Activated B cell treated with CpG ODN at 0.5 μM for 24 hours (primary cell): ENCODE results near the gene HPN. TPM values are rescaled to one million over a fixed set of nuclear protein-coding genes. Genes with fewer than 3 reads are reported as not detected.

ENCODE experiments used
- ATAC-seq: fragments of 200-7000 bp; cut with Tn5 transposase; one replicate; pipeline ENCODE4 v1.10.0; 2021; ENCODE audit warnings: low read depth, mild to moderate bottlenecking, moderate library complexity
- CTCF ChIA-PET: fragments of 350-600 bp; sonication (Branson Sonifier 250); formaldehyde crosslinking; loops from one replicate; lab custom pipeline; 2021; ENCODE audit warnings: antibody characterized with exemption; lab: Charles Lee
- POLR2A ChIA-PET: fragments of 350-600 bp; sonication (Branson Sonifier 250); formaldehyde crosslinking; loops from one replicate; lab custom pipeline; 2021; ENCODE audit warnings: antibody characterized with exemption; lab: Charles Lee
- DNase-seq: peaks from one replicate; pipeline ENCODE4 v3.0.0; 2022
- H3K27ac Mint-ChIP-seq: one replicate; pipeline ENCODE4 v1.8.0; 2020; ENCODE audit warnings: mixed read lengths
- H3K27me3 Mint-ChIP-seq: one replicate; pipeline ENCODE4 v1.8.0; 2021; ENCODE audit warnings: mixed read lengths
- H3K36me3 Mint-ChIP-seq: one replicate; pipeline ENCODE4 v1.8.0; 2021; ENCODE audit warnings: low read depth, mixed read lengths
- H3K4me1 Mint-ChIP-seq: one replicate; pipeline ENCODE4 v1.8.0; 2021; ENCODE audit warnings: mixed read lengths
- H3K4me3 Mint-ChIP-seq: one replicate; pipeline ENCODE4 v1.8.0; 2020; ENCODE audit warnings: mild to moderate bottlenecking, mixed read lengths
- H3K9me3 Mint-ChIP-seq: one replicate; pipeline ENCODE4 v1.8.0; 2020; ENCODE audit warnings: mixed read lengths
- intact Hi-C: fragments of 100-400 bp; cut with micrococcal nuclease; formaldehyde crosslinking; loops from one replicate; pipeline ENCODE4 v1.15.1; 2024
- total RNA-seq: library from RNA; stranded (reverse); gene quantifications from 2 replicates; pipeline ENCODE4 v1.2.3, GENCODE V29; 2022
- TF ChIP-seq, protein P1 (sequence below): fragments of 200-600 bp; IDR thresholded peaks from one replicate; pipeline ENCODE4 v1.8.0; 2022; ENCODE audit warnings: antibody characterized with exemption, mild to moderate bottlenecking

Gene HPN
- total RNA-seq, 1 donor from 2014 or later, result not detected

DNA sequence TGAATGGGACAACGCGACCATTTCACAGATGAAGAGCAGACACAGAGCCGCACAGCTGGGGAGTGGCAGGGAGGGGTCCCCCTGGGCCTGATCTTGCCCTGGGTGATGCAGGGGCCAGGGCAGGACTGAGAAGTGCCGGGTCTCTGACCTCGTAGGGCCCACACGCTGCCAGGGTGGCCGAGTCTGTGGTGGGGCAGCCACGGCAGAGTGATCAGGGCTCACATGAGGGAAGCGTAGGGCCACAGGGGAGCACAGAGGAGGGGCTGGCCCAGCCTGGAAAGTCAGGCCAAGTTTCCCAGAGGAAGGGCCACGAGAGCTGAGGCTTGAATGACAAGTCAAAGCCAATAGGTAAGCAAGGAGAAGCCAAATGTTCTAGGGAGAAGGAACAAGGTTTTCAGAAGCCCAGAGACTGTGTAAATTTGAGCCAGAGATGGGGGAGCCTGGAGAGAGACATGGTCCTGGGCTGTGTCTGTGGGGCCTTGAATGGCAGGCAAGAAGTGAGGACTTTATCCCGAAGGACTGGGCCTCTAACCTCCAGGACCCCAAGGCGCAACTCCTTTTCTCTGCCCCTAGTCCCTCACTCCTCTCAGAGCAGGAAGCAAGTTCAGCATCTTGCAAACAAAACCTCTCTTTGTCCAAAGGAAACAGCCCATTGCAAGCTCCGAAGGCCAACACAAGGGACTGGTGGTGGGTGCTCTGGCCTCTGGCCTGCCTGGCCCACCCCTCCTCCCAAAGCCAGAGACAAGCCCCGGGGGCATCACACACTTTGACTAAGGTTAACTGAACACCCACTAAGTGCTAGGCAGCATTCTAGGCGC lies 42.4 kb downstream of the HPN start:
- CTCF ChIA-PET, result interaction anchor here (1.6 kb wide), 1 partner anchor 17 kb away, joined by 7 read pairs; no protein-coding TSS in a partner anchor
- H3K36me3 Mint-ChIP-seq, result no peaks in the 10 kb centered on the region
- TF ChIP-seq, protein P1, sequence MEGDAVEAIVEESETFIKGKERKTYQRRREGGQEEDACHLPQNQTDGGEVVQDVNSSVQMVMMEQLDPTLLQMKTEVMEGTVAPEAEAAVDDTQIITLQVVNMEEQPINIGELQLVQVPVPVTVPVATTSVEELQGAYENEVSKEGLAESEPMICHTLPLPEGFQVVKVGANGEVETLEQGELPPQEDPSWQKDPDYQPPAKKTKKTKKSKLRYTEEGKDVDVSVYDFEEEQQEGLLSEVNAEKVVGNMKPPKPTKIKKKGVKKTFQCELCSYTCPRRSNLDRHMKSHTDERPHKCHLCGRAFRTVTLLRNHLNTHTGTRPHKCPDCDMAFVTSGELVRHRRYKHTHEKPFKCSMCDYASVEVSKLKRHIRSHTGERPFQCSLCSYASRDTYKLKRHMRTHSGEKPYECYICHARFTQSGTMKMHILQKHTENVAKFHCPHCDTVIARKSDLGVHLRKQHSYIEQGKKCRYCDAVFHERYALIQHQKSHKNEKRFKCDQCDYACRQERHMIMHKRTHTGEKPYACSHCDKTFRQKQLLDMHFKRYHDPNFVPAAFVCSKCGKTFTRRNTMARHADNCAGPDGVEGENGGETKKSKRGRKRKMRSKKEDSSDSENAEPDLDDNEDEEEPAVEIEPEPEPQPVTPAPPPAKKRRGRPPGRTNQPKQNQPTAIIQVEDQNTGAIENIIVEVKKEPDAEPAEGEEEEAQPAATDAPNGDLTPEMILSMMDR, result no peak
- ATAC-seq (peak; percentile 77), DNase-seq (peak; percentile 33)
- H3K4me3 Mint-ChIP-seq, result peak overlapping the region; percentile 56
- intact Hi-C loops, result loop anchor here (1.0 kb wide), 1 partner anchor 10 kb away; no protein-coding TSS in a partner anchor
- H3K4me1 Mint-ChIP-seq, result peaks cover 81% of the 10 kb centered on the region
- H3K27ac Mint-ChIP-seq, result peak overlapping the region; percentile 96
- POLR2A ChIA-PET, result interaction anchor here (0.6 to 1.0 kb wide), 2 partner anchors 119 to 676 kb away, joined by 3 read pairs; no protein-coding TSS in a partner anchor
- no peaks in the 10 kb centered on the region for H3K9me3 Mint-ChIP-seq
- no peaks in the 10 kb centered on the region for H3K27me3 Mint-ChIP-seq

GRCh38 chr19:35084509-35084762 lies 42.9 kb downstream of the HPN start:
- H3K4me1 Mint-ChIP-seq, result peaks cover 80% of the 10 kb centered on the region
- H3K36me3 Mint-ChIP-seq, result no peaks in the 10 kb centered on the region
- DNase-seq (no peak), ATAC-seq (no peak)
- ChIA-PET CTCF (no interaction called here), POLR2A (interaction anchor here (0.6 to 1.0 kb wide), 2 partner anchors 119 to 675 kb away, joined by 3 read pairs; no protein-coding TSS in a partner anchor)
- H3K4me3 Mint-ChIP-seq, result peak overlapping the region; percentile 53
- no peaks in the 10 kb centered on the region for H3K9me3 Mint-ChIP-seq
- intact Hi-C loops, result loop anchor here (1.0 kb wide), 1 partner anchor 10 kb away; no protein-coding TSS in a partner anchor
- TF ChIP-seq, protein P1, result no peak
- no peaks in the 10 kb centered on the region for H3K27me3 Mint-ChIP-seq
- peak overlapping the region; percentile 96 for H3K27ac Mint-ChIP-seq

DNA sequence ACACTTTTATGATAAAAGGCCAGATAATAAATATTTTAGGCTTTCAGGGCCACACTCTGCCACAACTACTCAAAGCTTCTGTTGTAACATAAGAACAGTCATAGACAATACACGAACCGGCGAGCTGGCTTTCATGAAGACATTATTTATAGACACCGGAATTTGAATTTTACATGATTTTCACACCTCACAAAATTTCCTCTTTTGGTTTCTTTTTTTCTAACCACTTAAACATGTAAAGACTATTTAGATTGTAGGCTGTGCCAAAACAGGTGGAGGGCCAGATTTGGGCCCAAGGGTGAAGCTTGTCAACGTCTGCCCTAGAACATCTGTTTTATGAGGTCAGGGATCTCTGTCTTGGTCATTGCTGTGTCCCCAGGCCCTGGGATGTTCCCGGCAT lies 44.4 kb downstream of the HPN start:
- Mint-ChIP-seq H3K27me3 (no peaks in the 10 kb centered on the region), H3K4me3 (peak overlapping the region; percentile 71), H3K4me1 (peaks cover 86% of the 10 kb centered on the region), H3K9me3 (no peaks in the 10 kb centered on the region), H3K36me3 (no peaks in the 10 kb centered on the region), H3K27ac (peak overlapping the region; percentile 96)
- peak; percentile 70 for ATAC-seq
- POLR2A ChIA-PET, result interaction anchor here (0.6 to 2.2 kb wide), 12 partner anchors 11 to 262 kb away, joined by 3 to 12 read pairs (median 4); partner anchors contain the start of gene FFAR1
- CTCF ChIA-PET, result interaction anchor here (0.7 to 4.0 kb wide), 7 partner anchors 10 to 424 kb away, joined by 3 to 48 read pairs (median 3); no protein-coding TSS in a partner anchor
- intact Hi-C loops, result loop anchor here (1.0 kb wide), 1 partner anchor 19 kb away; no protein-coding TSS in a partner anchor
- TF ChIP-seq, protein P1, result no peak
- DNase-seq, result no peak

GRCh38 chr19:35086455-35086854 lies 44.9 kb downstream of the HPN start:
- CTCF ChIA-PET, result interaction anchor here (0.7 to 4.0 kb wide), 7 partner anchors 11 to 424 kb away, joined by 3 to 48 read pairs (median 3); no protein-coding TSS in a partner anchor
- H3K9me3 Mint-ChIP-seq, result no peaks in the 10 kb centered on the region
- H3K4me1 Mint-ChIP-seq, result peaks cover 82% of the 10 kb centered on the region
- peak overlapping the region; percentile 96 for H3K27ac Mint-ChIP-seq
- no peaks in the 10 kb centered on the region for H3K36me3 Mint-ChIP-seq
- POLR2A ChIA-PET, result interaction anchor here (0.6 to 2.2 kb wide), 11 partner anchors 11 to 261 kb away, joined by 3 to 12 read pairs (median 4); partner anchors contain the start of gene FFAR1
- peak overlapping the region; percentile 71 for H3K4me3 Mint-ChIP-seq
- TF ChIP-seq, protein P1, result no peak
- H3K27me3 Mint-ChIP-seq, result no peaks in the 10 kb centered on the region
- DNase-seq, result no peak
- intact Hi-C loops, result loop anchor here (1.0 kb wide), 1 partner anchor 19 kb away; no protein-coding TSS in a partner anchor
- no peak for ATAC-seq

GRCh38 chr19:35087393-35087792 lies 45.9 kb downstream of the HPN start:
- H3K27ac Mint-ChIP-seq, result peak overlapping the region; percentile 96
- ATAC-seq (no peak), DNase-seq (no peak)
- intact Hi-C loops, result no loop called here
- H3K36me3 Mint-ChIP-seq, result no peaks in the 10 kb centered on the region
- H3K4me1 Mint-ChIP-seq, result peaks cover 78% of the 10 kb centered on the region
- H3K27me3 Mint-ChIP-seq, result no peaks in the 10 kb centered on the region
- TF ChIP-seq, protein P1, result no peak
- no peaks in the 10 kb centered on the region for H3K9me3 Mint-ChIP-seq
- H3K4me3 Mint-ChIP-seq, result no peak overlapping the region
- ChIA-PET CTCF (interaction anchor here (0.9 to 4.0 kb wide), 4 partner anchors 17 to 48 kb away, joined by 3 to 48 read pairs (median 10); no protein-coding TSS in a partner anchor), POLR2A (interaction anchor here (0.6 to 2.2 kb wide), 5 partner anchors 20 to 247 kb away, joined by 5 to 14 read pairs (median 11); no protein-coding TSS in a partner anchor)
